OCI-LY3 (cell line): ENCODE measurements around the gene ANKRD31.

Source experiments
- EZH2phosphoT487 ChIP-seq: fragments of 200-600 bp; shearing (Covaris generic); IDR thresholded peaks from 2 replicates; pipeline ENCODE4 v1.6.1; 2018; ENCODE audit warnings: antibody characterized with exemption, mixed run types, low read depth
- TF ChIP-seq, protein P1 (sequence below): fragments of 200-600, 300-600 bp; sonication (generic); IDR thresholded peaks from 2 replicates; pipeline ENCODE4 v1.5.1; 2014; ENCODE audit warnings: antibody characterized with exemption, low read length, low read depth

DNA sequence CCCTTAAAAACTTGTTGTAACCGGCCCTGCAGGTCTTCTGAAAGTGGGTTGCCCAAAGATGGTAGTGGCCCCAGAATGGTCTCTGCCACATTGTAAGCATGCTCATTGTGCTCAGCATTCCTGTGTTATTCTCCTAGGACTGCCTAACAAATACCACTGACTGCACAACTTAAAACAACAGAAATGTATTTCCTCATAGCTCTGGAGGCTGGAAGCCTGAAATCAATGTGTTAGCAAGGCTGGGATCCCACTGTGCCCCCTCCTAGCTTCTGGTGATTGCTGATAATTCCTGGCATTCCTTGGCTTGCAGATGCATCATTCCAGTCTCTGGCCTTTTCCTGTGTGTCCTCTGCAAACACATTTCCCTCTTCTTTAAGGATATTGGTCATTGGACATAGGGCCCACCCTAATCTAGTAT, 180.9 kb downstream of the ANKRD31 start:
- TF ChIP-seq, protein P1, sequence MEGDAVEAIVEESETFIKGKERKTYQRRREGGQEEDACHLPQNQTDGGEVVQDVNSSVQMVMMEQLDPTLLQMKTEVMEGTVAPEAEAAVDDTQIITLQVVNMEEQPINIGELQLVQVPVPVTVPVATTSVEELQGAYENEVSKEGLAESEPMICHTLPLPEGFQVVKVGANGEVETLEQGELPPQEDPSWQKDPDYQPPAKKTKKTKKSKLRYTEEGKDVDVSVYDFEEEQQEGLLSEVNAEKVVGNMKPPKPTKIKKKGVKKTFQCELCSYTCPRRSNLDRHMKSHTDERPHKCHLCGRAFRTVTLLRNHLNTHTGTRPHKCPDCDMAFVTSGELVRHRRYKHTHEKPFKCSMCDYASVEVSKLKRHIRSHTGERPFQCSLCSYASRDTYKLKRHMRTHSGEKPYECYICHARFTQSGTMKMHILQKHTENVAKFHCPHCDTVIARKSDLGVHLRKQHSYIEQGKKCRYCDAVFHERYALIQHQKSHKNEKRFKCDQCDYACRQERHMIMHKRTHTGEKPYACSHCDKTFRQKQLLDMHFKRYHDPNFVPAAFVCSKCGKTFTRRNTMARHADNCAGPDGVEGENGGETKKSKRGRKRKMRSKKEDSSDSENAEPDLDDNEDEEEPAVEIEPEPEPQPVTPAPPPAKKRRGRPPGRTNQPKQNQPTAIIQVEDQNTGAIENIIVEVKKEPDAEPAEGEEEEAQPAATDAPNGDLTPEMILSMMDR, result no peak
- no peak for TF ChIP-seq EZH2phosphoT487
